Gastroesophageal sphincter (tissue), 3 donors: ENCODE results near the gene YES1.

Source experiments
- CTCF ChIP-seq, 4 experiments: fragments of 200-600 bp in 2 of 4; fragments of 450-650 bp in 2 of 4; sonication (generic) in 1 of 4; IDR thresholded peaks; one replicate each; pipeline ENCODE4 v1.5.1; 2017 to 2019; ENCODE audit warnings: antibody characterized with exemption in 4 of 4, mild to moderate bottlenecking in 2 of 4, moderate library complexity in 2 of 4
- EP300 ChIP-seq: sonication (generic); formaldehyde crosslinking; IDR thresholded peaks from one replicate; pipeline ENCODE4 v1.6.1; 2017; ENCODE audit warnings: antibody characterized with exemption, mild to moderate bottlenecking
- POLR2A ChIP-seq, 2 donors: fragments of 450-650 bp; IDR thresholded peaks; one replicate each; pipeline ENCODE4 v1.6.1; 2017; ENCODE audit warnings: antibody characterized with exemption in 2 of 2, mild to moderate bottlenecking in 2 of 2, moderate library complexity in 1 of 2
- POLR2AphosphoS5 ChIP-seq: sonication (generic); formaldehyde crosslinking; IDR thresholded peaks from one replicate; pipeline ENCODE4 v1.6.1; 2017; ENCODE audit warnings: antibody characterized with exemption

- TF ChIP-seq EP300 (no peak), POLR2AphosphoS5 (no peak), POLR2A (IDR thresholded peaks at IDR 0.05) (no peak), CTCF (IDR thresholded peaks at IDR 0.05) (no peak)
Measured at GRCh38 chr18:717003-717402, 95.0 kb downstream of the YES1 start.
